ENCODE data around the gene NT5C2. TPM values are rescaled to one million over a fixed set of nuclear protein-coding genes. Genes with fewer than 3 reads are reported as not detected.

The NT5C2 gene
- total RNA-seq, 4 donors from 2014 or later: 28.4 to 51.5 (median 33.2) TPM

DNA sequence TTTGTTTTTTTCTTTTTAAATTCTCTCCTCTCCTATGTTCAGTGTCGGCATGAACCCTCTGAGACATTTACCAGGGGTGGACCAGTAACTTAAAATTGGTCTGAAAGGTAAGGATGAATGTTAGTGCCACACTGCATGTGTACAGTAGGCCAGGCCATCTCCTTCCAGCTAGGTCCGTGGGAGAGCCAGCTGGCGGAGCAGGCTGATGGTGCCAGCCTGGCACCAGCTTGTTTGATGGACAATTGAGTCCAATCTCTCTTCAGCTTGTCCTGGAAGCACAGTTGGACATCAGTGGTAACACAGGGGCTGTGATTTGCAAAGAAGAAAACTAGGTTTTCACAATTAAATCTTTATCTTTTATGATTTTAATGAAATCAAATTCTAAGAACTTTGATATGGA is 138.5 kb downstream of the NT5C2 start:
- H3K4me3 ChIP-seq: no peak overlapping the region
- no peaks in the 10 kb centered on the region for H3K9me3 ChIP-seq
- no peak for DNase-seq (ENCODE audit: low spot score in 2 of 2)
- WGBS: 87% methylated on average over 3 of the region's 3 CpGs
- H3K27ac ChIP-seq: no peak overlapping the region
- H3K27me3 ChIP-seq: no peaks in the 10 kb centered on the region
- H3K36me3 ChIP-seq: peaks cover 6% of the 10 kb centered on the region
- TF ChIP-seq POLR2A (IDR thresholded peaks at IDR 0.05) (no peak), EP300 (IDR thresholded peaks at IDR 0.05) (no peak), POLR2AphosphoS5 (IDR thresholded peaks at IDR 0.05) (no peak)
- TF ChIP-seq, protein P1, sequence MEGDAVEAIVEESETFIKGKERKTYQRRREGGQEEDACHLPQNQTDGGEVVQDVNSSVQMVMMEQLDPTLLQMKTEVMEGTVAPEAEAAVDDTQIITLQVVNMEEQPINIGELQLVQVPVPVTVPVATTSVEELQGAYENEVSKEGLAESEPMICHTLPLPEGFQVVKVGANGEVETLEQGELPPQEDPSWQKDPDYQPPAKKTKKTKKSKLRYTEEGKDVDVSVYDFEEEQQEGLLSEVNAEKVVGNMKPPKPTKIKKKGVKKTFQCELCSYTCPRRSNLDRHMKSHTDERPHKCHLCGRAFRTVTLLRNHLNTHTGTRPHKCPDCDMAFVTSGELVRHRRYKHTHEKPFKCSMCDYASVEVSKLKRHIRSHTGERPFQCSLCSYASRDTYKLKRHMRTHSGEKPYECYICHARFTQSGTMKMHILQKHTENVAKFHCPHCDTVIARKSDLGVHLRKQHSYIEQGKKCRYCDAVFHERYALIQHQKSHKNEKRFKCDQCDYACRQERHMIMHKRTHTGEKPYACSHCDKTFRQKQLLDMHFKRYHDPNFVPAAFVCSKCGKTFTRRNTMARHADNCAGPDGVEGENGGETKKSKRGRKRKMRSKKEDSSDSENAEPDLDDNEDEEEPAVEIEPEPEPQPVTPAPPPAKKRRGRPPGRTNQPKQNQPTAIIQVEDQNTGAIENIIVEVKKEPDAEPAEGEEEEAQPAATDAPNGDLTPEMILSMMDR (IDR thresholded peaks at IDR 0.05): no peak
- no peaks in the 10 kb centered on the region for H3K4me1 ChIP-seq

DNA sequence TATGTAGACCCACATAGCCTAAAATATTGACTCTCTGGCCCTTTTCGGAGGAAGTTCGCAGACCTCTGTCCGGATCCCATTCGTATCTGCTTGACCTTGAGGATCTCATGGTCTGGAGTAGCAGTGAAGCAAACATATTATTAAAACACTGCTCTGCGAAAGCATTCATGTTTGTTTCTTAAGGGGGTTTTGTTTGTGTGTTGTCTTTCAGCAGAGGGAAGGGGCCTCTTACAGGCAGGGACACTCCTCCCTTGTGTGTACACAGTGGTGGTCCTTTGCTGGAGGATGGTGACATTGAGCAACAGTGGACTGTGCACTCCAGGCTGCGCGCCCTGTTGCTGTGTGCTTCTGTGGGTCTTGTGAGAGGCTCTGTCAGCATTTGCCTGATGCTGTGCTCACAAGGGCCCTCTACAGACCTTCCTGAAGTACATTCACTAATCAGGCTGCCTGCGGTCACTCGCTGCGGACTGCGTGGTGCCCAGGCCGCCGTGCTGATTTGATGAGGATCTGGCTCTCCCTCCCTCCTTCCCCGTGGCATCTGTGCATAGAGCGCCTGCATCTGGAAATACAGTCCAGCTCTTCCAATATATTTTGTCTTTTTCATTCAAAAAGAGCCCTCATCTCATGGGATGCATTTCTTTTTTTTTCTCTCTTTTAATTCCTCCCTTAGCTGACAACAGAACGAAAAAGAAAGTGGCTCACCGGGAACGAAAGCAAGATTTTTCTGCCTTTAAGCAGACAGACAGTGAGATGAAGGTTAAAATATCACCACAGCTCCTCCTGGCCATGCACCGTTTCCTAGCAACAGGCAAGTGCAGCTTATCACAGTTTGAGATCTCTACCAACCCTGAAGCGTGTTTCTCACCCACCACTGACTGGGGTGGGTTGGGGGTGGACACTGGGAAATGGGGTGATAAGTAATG is 139.2 kb downstream of the NT5C2 start:
- H3K27ac ChIP-seq: no peak overlapping the region
- DNase-seq (ENCODE audit: low spot score in 2 of 2): no peak
- no peaks in the 10 kb centered on the region for H3K4me1 ChIP-seq
- H3K27me3 ChIP-seq: no peaks in the 10 kb centered on the region
- H3K4me3 ChIP-seq: peak overlapping the region; percentile 21
- TF ChIP-seq EP300 (IDR thresholded peaks at IDR 0.05): no peak
- TF ChIP-seq, protein P1 (IDR thresholded peaks at IDR 0.05): peak in 1 of 2 donors; percentile 12
- H3K9me3 ChIP-seq: no peaks in the 10 kb centered on the region
- H3K36me3 ChIP-seq: peaks cover 6% of the 10 kb centered on the region
- WGBS: 41% methylated on average over 18 of the region's 20 CpGs

DNA sequence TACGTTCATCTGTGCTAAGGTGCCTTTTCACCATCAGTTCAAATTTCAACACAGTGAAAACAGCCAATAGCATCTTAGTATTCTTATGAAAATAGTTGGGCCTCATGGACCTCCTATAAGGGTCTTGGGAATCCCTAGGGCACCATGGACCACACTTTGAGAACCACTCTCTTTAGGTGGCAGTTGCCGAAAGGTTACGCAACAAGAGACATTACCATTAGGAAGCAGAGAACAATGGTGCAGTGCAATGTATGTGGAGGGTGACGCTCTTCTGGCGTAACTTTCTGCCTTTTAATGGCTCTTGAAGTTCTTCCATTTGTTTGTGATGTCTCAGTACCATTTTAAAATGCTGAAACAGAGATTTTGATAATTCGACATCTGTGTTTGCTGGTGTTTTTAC is 143.8 kb downstream of the NT5C2 start:
- Histone ChIP-seq H3K4me3 (no peak overlapping the region), H3K27me3 (no peaks in the 10 kb centered on the region), H3K9me3 (no peaks in the 10 kb centered on the region), H3K27ac (no peak overlapping the region), H3K36me3 (no peaks in the 10 kb centered on the region), H3K4me1 (no peaks in the 10 kb centered on the region)
- no peak for DNase-seq (ENCODE audit: low spot score in 2 of 2)
- 96% methylated on average over 6 of the region's 6 CpGs for WGBS
- TF ChIP-seq POLR2AphosphoS5 (IDR thresholded peaks at IDR 0.05) (no peak), EP300 (IDR thresholded peaks at IDR 0.05) (no peak), POLR2A (IDR thresholded peaks at IDR 0.05) (no peak)
- TF ChIP-seq, protein P1 (IDR thresholded peaks at IDR 0.05): no peak

DNA sequence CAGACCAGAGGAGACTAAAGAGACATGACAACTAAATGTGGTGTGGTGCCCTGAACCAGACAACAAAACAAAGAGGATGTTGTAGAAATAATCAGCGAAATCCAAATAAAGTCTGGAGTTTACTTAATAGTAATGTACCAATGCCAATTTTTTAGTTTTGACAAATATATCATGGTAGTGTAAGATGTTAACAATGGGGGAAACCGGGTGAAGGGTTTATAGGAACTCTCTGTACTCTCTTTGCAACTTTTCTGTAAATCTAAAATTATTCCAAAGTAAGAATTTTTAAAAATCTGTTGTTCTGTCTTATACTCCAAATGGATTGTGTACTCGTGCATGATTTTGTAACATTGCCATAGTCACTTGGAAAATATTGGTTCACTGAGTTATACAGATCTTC is 145.7 kb downstream of the NT5C2 start:
- H3K27me3 ChIP-seq: no peaks in the 10 kb centered on the region

DNA sequence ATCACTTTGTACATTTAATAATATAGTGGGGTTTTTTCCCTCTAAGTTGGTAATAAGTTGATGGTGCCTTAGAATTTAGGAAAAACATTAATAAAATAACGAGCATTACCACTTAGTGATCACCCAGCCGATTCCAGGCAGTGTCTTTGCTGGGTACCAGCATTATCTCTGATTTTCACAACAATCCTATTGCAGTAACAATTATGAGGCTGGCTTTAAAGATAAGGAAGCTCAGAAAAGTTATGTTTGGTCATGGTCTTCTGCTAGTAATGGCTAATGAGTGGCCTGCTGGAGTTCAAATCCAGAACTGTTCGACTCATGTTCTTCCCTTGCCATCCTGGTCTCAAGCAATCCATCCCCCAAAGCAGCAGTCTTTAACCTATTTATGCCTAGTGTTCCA is 147.1 kb downstream of the NT5C2 start:
- H3K36me3 ChIP-seq: no peaks in the 10 kb centered on the region
- TF ChIP-seq, protein P1 (IDR thresholded peaks at IDR 0.05): no peak
- TF ChIP-seq POLR2A (IDR thresholded peaks at IDR 0.05): no peak
- TF ChIP-seq POLR2AphosphoS5 (IDR thresholded peaks at IDR 0.05): no peak
- no peak for TF ChIP-seq EP300 (IDR thresholded peaks at IDR 0.05)
- no peaks in the 10 kb centered on the region for H3K27me3 ChIP-seq
- H3K9me3 ChIP-seq: no peaks in the 10 kb centered on the region
- no peak overlapping the region for H3K4me3 ChIP-seq
- DNase-seq (ENCODE audit: low spot score in 2 of 2): no peak
- no peaks in the 10 kb centered on the region for H3K4me1 ChIP-seq
- 95% methylated on average over 3 of the region's 3 CpGs for WGBS
- H3K27ac ChIP-seq: no peak overlapping the region

More for the DNA sequence above, 145.7 kb downstream of the NT5C2 start:
- no peak for TF ChIP-seq EP300 (IDR thresholded peaks at IDR 0.05)
- no peak for TF ChIP-seq POLR2A (IDR thresholded peaks at IDR 0.05)
- TF ChIP-seq, protein P1 (IDR thresholded peaks at IDR 0.05): no peak
- no peak for TF ChIP-seq POLR2AphosphoS5 (IDR thresholded peaks at IDR 0.05)
- Histone ChIP-seq H3K36me3 (no peaks in the 10 kb centered on the region), H3K4me3 (no peak overlapping the region), H3K27ac (no peak overlapping the region), H3K9me3 (no peaks in the 10 kb centered on the region), H3K4me1 (no peaks in the 10 kb centered on the region)
- no peak for DNase-seq (ENCODE audit: low spot score in 2 of 2)
- WGBS: 97% methylated on average over 3 of the region's 3 CpGs
